GM12864 (cell line): ENCODE measurements around the gene CCDC92B.

ENCODE experiments used
- DNase-seq: peaks from one replicate; pipeline ENCODE4 v3.0.0-alpha.2; 2011; ENCODE audit warnings: low read depth
- H3K4me3 ChIP-seq: 2 replicates; pipeline ENCODE4 v1.5.1; 2011; ENCODE audit warnings: mild to moderate bottlenecking, low read depth, low read length, control low read depth
- TF ChIP-seq, protein P1 (sequence below): IDR thresholded peaks from 2 replicates; pipeline ENCODE4 v1.5.1; 2011; ENCODE audit warnings: low read depth, mild to moderate bottlenecking, moderate library complexity, low read length, control low read depth, inconsistent platforms; ENCODE audit errors: missing control alignments

The CCDC92B gene

DNA sequence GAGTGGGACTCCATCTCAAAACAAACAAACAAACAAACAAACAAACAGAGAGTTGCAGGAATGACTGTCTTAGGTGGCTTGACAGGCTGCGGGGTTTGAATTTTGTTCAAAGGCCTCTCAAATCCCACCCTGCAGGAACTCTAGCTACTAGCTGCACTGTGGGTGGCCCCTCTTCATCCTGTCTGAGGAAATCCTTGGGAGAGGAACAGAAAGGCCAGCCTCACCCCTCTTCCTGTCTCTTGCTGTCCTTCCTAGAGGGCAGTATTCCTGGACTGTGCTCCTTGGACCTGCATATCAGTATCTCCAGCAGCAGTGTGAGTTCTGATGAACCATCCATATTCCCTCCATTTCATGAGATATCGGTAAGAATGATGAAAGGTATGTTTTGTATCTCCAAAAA lies 2.0 kb upstream of the CCDC92B start:
- DNase-seq, result no peak
- H3K4me3 ChIP-seq, result no peak overlapping the region
- TF ChIP-seq, protein P1, sequence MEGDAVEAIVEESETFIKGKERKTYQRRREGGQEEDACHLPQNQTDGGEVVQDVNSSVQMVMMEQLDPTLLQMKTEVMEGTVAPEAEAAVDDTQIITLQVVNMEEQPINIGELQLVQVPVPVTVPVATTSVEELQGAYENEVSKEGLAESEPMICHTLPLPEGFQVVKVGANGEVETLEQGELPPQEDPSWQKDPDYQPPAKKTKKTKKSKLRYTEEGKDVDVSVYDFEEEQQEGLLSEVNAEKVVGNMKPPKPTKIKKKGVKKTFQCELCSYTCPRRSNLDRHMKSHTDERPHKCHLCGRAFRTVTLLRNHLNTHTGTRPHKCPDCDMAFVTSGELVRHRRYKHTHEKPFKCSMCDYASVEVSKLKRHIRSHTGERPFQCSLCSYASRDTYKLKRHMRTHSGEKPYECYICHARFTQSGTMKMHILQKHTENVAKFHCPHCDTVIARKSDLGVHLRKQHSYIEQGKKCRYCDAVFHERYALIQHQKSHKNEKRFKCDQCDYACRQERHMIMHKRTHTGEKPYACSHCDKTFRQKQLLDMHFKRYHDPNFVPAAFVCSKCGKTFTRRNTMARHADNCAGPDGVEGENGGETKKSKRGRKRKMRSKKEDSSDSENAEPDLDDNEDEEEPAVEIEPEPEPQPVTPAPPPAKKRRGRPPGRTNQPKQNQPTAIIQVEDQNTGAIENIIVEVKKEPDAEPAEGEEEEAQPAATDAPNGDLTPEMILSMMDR, result no peak

- TF ChIP-seq, protein P1, result no peak
Observed at GRCh38 chr17:2750721-2751120, 1.3 kb upstream of the CCDC92B start.

DNA sequence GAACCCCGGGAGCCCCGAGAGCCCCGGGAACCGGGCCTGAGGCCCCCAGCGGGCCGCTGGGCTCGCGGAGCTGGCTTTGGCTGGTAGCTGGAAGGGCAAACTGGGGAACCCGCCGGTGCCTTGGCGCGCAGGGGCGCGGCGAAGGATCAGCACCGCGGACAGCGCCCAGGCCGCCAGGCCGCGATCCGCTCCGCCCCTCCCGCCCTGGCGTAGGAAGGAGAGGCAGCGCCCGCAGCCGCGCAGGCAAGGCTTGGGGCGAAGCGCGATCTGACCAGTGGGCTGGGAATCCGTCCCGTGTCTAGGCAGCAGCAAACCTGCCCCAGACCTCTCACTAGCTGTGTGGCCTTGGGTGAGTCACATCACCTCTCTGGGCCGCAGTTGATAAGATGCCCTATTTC lies 331 bp upstream of the CCDC92B start:
- no peak for DNase-seq
- no peak overlapping the region for H3K4me3 ChIP-seq
- TF ChIP-seq, protein P1, result no peak

More at GRCh38 chr17:2750721-2751120, 1.3 kb upstream of the CCDC92B start:
- DNase-seq, result no peak
- H3K4me3 ChIP-seq, result no peak overlapping the region

- H3K4me3 ChIP-seq, result no peak overlapping the region
- TF ChIP-seq, protein P1, result no peak
- DNase-seq, result no peak
Observed at GRCh38 chr17:2745317-2746037, 4.0 kb downstream of the CCDC92B start.

DNA sequence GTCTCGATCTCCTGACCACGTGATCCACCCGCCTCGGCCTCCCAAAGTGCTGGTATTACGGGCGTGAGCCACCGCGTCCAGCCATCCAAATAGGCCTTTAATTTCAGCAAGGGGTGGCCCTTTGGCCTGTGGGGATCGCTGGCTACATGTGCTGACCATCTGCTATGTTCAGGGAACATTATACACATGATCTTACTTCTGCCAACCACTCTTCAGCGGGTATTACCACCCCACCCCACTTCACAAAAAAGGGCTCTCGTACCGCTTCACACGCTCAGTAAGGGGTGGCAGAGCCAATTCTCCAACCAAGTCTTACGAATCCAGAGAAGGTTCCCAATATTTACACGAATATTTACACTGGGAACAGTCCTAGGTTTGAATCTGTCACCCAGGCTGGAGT lies 11.8 kb downstream of the CCDC92B start:
- no peak overlapping the region for H3K4me3 ChIP-seq
- no peak for DNase-seq
- TF ChIP-seq, protein P1, result no peak

DNA sequence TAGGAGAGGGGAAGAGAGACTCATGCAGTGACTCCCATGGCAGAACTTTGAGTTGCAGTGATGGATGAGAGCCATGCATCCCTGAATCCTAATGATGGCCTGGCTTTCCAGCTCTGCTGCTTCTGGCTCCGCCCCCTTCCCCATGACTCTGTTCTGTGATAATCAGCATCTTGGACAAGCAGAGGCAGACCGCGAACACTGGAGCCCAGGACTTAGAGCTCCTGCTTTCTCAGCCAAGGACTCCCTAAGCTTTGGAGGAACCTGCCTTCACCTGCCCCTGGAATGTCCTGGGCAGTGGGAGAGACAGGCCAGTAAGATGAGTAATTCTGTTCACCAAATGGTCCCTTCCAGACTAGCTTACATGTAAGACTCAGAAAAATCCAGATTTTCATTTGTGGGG lies 12.5 kb downstream of the CCDC92B start:
- no peak overlapping the region for H3K4me3 ChIP-seq
- TF ChIP-seq, protein P1, result no peak
- no peak for DNase-seq

DNA sequence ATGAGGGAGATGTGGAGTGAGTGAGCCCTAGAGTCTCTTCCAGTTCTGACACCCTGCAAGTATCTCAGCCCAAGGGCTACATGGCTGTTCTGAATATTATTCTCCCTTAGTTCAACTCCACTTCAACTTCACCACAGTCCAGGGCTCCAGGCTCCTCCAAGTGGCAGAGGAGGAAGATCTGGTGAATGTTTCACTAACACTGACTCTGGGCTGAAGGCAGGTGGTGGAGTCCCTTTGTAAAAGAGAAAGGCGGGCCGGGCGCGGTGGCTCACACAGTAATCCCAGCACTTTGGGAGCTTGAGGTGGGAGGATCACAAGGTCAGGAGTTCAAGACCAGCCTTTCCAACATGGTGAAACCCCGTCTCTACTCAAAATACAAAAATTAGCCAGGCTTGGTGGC lies 13.6 kb downstream of the CCDC92B start:
- TF ChIP-seq, protein P1, result no peak
- no peak overlapping the region for H3K4me3 ChIP-seq
- no peak for DNase-seq
